ENCODE measurements around the gene ADGRV1.

DNA sequence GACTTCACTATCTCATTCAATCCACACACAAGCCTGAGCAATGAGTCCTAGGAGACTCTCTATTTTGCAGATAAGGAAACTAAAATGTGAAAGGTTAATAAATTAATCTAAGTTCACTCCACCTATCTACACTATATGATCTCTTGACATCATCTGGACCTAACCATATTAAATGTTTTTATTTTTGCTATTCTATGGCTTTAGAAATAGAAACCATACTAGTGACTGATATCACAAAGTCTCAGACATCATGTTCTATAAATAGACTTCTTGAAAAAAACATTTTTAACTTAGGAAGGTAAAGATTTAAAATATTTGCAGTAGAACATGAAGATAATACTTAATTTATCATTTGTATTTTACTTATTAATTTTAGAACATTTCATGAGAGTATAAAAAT lies 9.4 kb upstream of the ADGRV1 start:
- TF ChIP-seq, protein P1, sequence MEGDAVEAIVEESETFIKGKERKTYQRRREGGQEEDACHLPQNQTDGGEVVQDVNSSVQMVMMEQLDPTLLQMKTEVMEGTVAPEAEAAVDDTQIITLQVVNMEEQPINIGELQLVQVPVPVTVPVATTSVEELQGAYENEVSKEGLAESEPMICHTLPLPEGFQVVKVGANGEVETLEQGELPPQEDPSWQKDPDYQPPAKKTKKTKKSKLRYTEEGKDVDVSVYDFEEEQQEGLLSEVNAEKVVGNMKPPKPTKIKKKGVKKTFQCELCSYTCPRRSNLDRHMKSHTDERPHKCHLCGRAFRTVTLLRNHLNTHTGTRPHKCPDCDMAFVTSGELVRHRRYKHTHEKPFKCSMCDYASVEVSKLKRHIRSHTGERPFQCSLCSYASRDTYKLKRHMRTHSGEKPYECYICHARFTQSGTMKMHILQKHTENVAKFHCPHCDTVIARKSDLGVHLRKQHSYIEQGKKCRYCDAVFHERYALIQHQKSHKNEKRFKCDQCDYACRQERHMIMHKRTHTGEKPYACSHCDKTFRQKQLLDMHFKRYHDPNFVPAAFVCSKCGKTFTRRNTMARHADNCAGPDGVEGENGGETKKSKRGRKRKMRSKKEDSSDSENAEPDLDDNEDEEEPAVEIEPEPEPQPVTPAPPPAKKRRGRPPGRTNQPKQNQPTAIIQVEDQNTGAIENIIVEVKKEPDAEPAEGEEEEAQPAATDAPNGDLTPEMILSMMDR (IDR thresholded peaks at IDR 0.05), result no peak
- no peak for TF ChIP-seq POLR2A (IDR thresholded peaks at IDR 0.05)

Measured in thyroid gland (tissue), 4 donors.